ENCODE results near the gene CALML3. TPM values are rescaled to one million over a fixed set of nuclear protein-coding genes. Genes with fewer than 3 reads are reported as not detected.

Gene CALML3
- total RNA-seq, 1 experiment from 2014 or later = not detected

DNA sequence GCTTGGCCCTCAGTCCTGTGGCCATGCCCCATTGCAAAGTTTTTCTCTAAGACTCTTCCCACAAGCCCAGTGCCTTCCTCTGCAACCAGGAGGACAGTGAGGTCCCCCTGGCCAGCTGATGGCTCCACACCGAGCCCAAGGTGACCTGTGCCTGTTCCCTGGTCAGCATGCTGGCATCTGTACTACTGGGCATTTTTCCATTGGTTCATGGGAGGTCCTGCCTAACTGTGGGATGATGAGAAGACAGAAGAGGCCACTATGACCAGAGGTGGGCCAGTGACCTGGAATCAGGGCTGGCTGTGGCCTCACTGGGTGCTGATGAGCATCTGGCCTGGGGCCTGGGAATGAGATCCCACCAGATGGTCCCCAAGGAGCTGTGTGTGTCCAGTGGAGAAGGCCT is 20.2 kb downstream of the CALML3 start:
- intact Hi-C loops (cut with micrococcal nuclease; ENCODE audit: unreplicated experiment) = loop anchor here (5.0 kb wide), 1 partner anchor 698 kb away; no protein-coding TSS in a partner anchor
- Histone ChIP-seq H3K27me3 (ENCODE audit: insufficient read depth, low read depth) (no peaks in the 10 kb centered on the region), H4K20me1 (ENCODE audit: insufficient read depth) (no peaks in the 10 kb centered on the region), H3K4me3 (peak overlapping the region; percentile 35; the same call in 1 of the 2 replicates), H3F3A (ENCODE audit: insufficient read depth, low read depth) (peaks cover 63% of the 10 kb centered on the region), H3K36me3 (ENCODE audit: low read depth) (peaks cover 10% of the 10 kb centered on the region; the same call in 1 of the 2 replicates), H3K9me2 (ENCODE audit: insufficient read depth) (no peaks in the 10 kb centered on the region), H3K79me2 (ENCODE audit: low read depth) (peaks cover 17% of the 10 kb centered on the region), H2AFZ (no peak overlapping the region), H3K27ac (peak overlapping the region; percentile 100), H3K9me3 (ENCODE audit: insufficient read depth, low read depth) (no peaks in the 10 kb centered on the region), H3K4me1 (replicated peaks; ENCODE audit: insufficient read depth) (peaks cover 82% of the 10 kb centered on the region), H3K4me2 (peak overlapping the region; percentile 86)
- no peak for DNase-seq
- ChIA-PET POLR2A (ENCODE audit: unreplicated experiment) (interaction anchor here (0.7 kb wide), 1 partner anchor 151 kb away, joined by 3 read pairs; no protein-coding TSS in a partner anchor), CTCF (no interaction called here)
- TF ChIP-seq, protein P1, sequence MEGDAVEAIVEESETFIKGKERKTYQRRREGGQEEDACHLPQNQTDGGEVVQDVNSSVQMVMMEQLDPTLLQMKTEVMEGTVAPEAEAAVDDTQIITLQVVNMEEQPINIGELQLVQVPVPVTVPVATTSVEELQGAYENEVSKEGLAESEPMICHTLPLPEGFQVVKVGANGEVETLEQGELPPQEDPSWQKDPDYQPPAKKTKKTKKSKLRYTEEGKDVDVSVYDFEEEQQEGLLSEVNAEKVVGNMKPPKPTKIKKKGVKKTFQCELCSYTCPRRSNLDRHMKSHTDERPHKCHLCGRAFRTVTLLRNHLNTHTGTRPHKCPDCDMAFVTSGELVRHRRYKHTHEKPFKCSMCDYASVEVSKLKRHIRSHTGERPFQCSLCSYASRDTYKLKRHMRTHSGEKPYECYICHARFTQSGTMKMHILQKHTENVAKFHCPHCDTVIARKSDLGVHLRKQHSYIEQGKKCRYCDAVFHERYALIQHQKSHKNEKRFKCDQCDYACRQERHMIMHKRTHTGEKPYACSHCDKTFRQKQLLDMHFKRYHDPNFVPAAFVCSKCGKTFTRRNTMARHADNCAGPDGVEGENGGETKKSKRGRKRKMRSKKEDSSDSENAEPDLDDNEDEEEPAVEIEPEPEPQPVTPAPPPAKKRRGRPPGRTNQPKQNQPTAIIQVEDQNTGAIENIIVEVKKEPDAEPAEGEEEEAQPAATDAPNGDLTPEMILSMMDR (conservative IDR thresholded peaks at IDR 0.05) = no peak
- no TSS peak for BruUV-seq (replicated peaks)

DNA sequence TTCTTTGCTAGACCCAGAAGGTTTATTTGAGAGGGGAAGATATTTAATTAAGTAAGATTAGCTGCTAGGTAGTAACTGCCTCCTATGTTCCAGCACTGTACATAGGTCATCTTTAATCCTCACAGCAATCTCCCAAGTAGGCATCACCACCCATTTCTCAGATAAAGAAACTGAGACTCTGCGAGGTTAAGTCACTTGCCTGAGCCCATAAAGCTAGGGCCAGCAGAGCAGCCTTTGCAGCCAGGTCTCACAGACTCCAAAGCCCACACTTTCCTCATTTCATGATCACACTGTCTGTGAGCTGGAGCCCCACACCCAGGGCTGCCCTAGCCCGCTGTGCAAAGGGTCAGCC is 20.6 kb downstream of the CALML3 start:
- Histone ChIP-seq H3K4me3 (peak overlapping the region; percentile 35; the same call in 1 of the 2 replicates), H3K4me1 (replicated peaks; ENCODE audit: insufficient read depth) (peaks cover 83% of the 10 kb centered on the region), H3K9me2 (ENCODE audit: insufficient read depth) (no peaks in the 10 kb centered on the region), H4K20me1 (ENCODE audit: insufficient read depth) (no peaks in the 10 kb centered on the region), H3F3A (ENCODE audit: insufficient read depth, low read depth) (peaks cover 67% of the 10 kb centered on the region), H3K9me3 (ENCODE audit: insufficient read depth, low read depth) (no peaks in the 10 kb centered on the region), H3K79me2 (ENCODE audit: low read depth) (peaks cover 17% of the 10 kb centered on the region), H3K27ac (peak overlapping the region; percentile 100), H3K4me2 (peak overlapping the region; percentile 86), H3K36me3 (ENCODE audit: low read depth) (peaks cover 10% of the 10 kb centered on the region; the same call in 1 of the 2 replicates), H3K27me3 (ENCODE audit: insufficient read depth, low read depth) (no peaks in the 10 kb centered on the region), H2AFZ (no peak overlapping the region)
- no peak for TF ChIP-seq EZH2 (IDR thresholded peaks at IDR 0.05; ENCODE audit: low read depth)
- TF ChIP-seq, protein P1 (conservative IDR thresholded peaks at IDR 0.05) = no peak
- no TSS peak for BruUV-seq (replicated peaks)
- ChIA-PET POLR2A (ENCODE audit: unreplicated experiment) (interaction anchor here (0.6 kb wide), 1 partner anchor 64 kb away, joined by 5 read pairs; no protein-coding TSS in a partner anchor), CTCF (no interaction called here)
- intact Hi-C loops (cut with micrococcal nuclease; ENCODE audit: unreplicated experiment) = loop anchor here (5.0 kb wide), 1 partner anchor 698 kb away; no protein-coding TSS in a partner anchor
- DNase-seq = no peak

DNA sequence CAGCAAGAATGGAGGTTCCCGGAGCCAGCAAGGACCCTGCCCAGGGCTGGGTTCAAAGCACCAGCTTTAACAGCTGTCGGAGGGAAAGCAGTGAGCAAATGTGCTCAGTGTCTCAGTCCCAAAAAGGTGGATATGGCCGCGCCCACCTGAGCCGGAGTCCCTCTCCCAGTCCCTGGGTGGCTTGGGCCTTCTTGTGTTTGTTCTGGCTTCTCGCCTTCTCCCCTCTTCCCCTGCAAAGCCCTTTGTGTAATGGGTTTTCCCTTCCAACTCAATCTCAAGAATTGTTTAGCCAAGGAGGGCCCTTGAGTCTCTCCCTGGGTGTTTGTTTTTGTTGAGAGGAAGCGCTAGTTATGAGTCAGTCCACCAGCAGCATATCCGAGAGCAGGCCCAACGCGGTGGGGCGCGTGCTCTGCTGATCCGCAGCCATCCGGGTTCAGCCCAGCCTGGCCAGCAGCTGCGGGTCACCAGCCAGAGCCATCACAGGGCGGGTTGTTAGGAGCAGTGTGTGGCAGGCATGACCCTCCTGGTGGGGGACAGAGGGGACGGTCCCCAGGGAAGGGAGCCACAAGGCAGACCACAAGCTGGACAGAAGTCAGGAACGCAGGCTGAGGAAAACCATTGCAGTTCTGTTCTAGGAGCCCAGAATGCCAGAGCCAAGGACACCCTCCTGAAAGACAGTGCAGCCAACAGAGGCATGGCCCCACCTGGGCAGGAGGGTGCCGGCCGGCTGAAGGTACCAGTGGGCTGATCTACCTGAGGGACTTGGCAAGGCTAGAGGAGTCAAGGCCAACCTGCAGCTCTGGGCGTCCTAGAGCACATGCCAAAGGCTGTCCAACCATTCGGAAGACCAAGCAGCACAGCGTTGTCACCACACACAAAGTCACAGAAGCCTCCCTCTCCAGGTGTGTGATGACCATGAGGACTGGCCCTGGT is 21.3 kb downstream of the CALML3 start:
- H3K9me2 ChIP-seq (ENCODE audit: insufficient read depth) = no peaks in the 10 kb centered on the region
- H3K36me3 ChIP-seq (ENCODE audit: low read depth) = peaks cover 10% of the 10 kb centered on the region; the same call in 1 of the 2 replicates
- TF ChIP-seq, protein P1 (conservative IDR thresholded peaks at IDR 0.05) = no peak
- TF ChIP-seq EZH2 (IDR thresholded peaks at IDR 0.05; ENCODE audit: low read depth) = no peak
- H3K27ac ChIP-seq = peak overlapping the region; percentile 100
- H2AFZ ChIP-seq = no peak overlapping the region
- CTCF ChIA-PET = interaction anchor here (0.5 to 1.1 kb wide), 4 partner anchors 38 to 111 kb away, joined by 3 to 4 read pairs (median 4); no protein-coding TSS in a partner anchor
- peak; percentile 54 to 88 for DNase-seq
- peaks cover 83% of the 10 kb centered on the region for H3K4me1 ChIP-seq (replicated peaks; ENCODE audit: insufficient read depth)
- intact Hi-C loops (cut with micrococcal nuclease; ENCODE audit: unreplicated experiment) = loop anchor here (2.0 to 5.0 kb wide), 2 partner anchors 79 to 699 kb away; no protein-coding TSS in a partner anchor
- H4K20me1 ChIP-seq (ENCODE audit: insufficient read depth) = no peaks in the 10 kb centered on the region
- no TSS peak for BruUV-seq (replicated peaks)
- H3K27me3 ChIP-seq (ENCODE audit: insufficient read depth, low read depth) = no peaks in the 10 kb centered on the region
- H3K79me2 ChIP-seq (ENCODE audit: low read depth) = peaks cover 17% of the 10 kb centered on the region
- no peaks in the 10 kb centered on the region for H3K9me3 ChIP-seq (ENCODE audit: insufficient read depth, low read depth)
- H3K4me3 ChIP-seq = peak overlapping the region; percentile 35; the same call in 1 of the 2 replicates
- H3K4me2 ChIP-seq = peak overlapping the region; percentile 86
- peaks cover 73% of the 10 kb centered on the region for H3F3A ChIP-seq (ENCODE audit: insufficient read depth, low read depth)
- POLR2A ChIA-PET (ENCODE audit: unreplicated experiment) = interaction anchor here (0.6 to 2.9 kb wide), 8 partner anchors 37 to 100 kb away, joined by 3 to 21 read pairs (median 7); no protein-coding TSS in a partner anchor
